ENCODE results near the gene SPPL2C.

- no peak for TF ChIP-seq CTCF (conservative IDR thresholded peaks at IDR 0.05)
- TF ChIP-seq ZFX (IDR thresholded peaks at IDR 0.05) = no peak
These were observed 25.8 kb downstream of the SPPL2C start for GRCh38 chr17:45870342-45870974.
